NT2/D1 (cell line): Measurements from ENCODE around the gene TOLLIP.

Source experiments
- SUZ12 ChIP-seq: IDR thresholded peaks from 2 replicates; pipeline ENCODE4 v1.6.1; 2011; ENCODE audit not compliant: insufficient read length, insufficient read depth; ENCODE audit errors: extremely low read depth
- YY1 ChIP-seq: IDR thresholded peaks from 2 replicates; pipeline ENCODE4 v1.6.1; 2011; ENCODE audit not compliant: insufficient read length, insufficient read depth
- ZNF274 ChIP-seq: IDR thresholded peaks from 2 replicates; pipeline ENCODE4 v1.6.1; 2011; ENCODE audit warnings: mild to moderate bottlenecking, low read depth, low read length

GRCh38 chr11:1226986-1227550 lies 82.4 kb downstream of the TOLLIP start:
- no peak for TF ChIP-seq ZNF274
- TF ChIP-seq YY1: no peak
- no peak for TF ChIP-seq SUZ12
